ENCODE measurements around the gene SPAG9.

SPAG9 gene

GRCh38 chr17:50989149-50989548, 131.5 kb downstream of the SPAG9 start:
- DNase-seq (ENCODE audit: low spot score): no peak

- no peak for DNase-seq (ENCODE audit: low spot score)
Observed at GRCh38 chr17:50988427-50988826, 132.2 kb downstream of the SPAG9 start.

- DNase-seq (ENCODE audit: low spot score): no peak
Observed at GRCh38 chr17:50986989-50987660, 133.5 kb downstream of the SPAG9 start.

GRCh38 chr17:50981279-50981678, 139.4 kb downstream of the SPAG9 start:
- no peak for DNase-seq (ENCODE audit: low spot score)

- DNase-seq (ENCODE audit: low spot score): no peak
Observed at GRCh38 chr17:50979524-50979927, 141.1 kb downstream of the SPAG9 start.

GRCh38 chr17:50977487-50978159, 143.0 kb downstream of the SPAG9 start:
- DNase-seq (ENCODE audit: low spot score): no peak

- no peak for DNase-seq (ENCODE audit: low spot score)
Observed at GRCh38 chr17:50976951-50977472, 143.7 kb downstream of the SPAG9 start.

- no peak for DNase-seq (ENCODE audit: low spot score)
Observed at GRCh38 chr17:50973557-50974494, 146.8 kb downstream of the SPAG9 start.

GRCh38 chr17:50972577-50972976, 148.1 kb downstream of the SPAG9 start:
- DNase-seq (ENCODE audit: low spot score): no peak

GRCh38 chr17:50967795-50968194, 152.9 kb downstream of the SPAG9 start:
- no peak for DNase-seq (ENCODE audit: low spot score)

GRCh38 chr17:50966163-50966666, 154.5 kb downstream of the SPAG9 start:
- no peak for DNase-seq (ENCODE audit: low spot score)

GRCh38 chr17:50963139-50963538, 157.5 kb downstream of the SPAG9 start:
- DNase-seq (ENCODE audit: low spot score): no peak

- peak; percentile 48 for DNase-seq (ENCODE audit: low spot score)
Observed at GRCh38 chr17:50961282-50962220, 159.1 kb downstream of the SPAG9 start.

GRCh38 chr17:50959341-50959740, 161.3 kb downstream of the SPAG9 start:
- no peak for DNase-seq (ENCODE audit: low spot score)

GRCh38 chr17:50957600-50958575, 162.8 kb downstream of the SPAG9 start:
- no peak for DNase-seq (ENCODE audit: low spot score)

- peak; percentile 56 for DNase-seq (ENCODE audit: low spot score)
Observed at GRCh38 chr17:50956750-50957523, 163.7 kb downstream of the SPAG9 start.

GRCh38 chr17:50956409-50956749, 164.3 kb downstream of the SPAG9 start:
- no peak for DNase-seq (ENCODE audit: low spot score)

- no peak for DNase-seq (ENCODE audit: low spot score)
Observed at GRCh38 chr17:50955667-50956120, 165.0 kb downstream of the SPAG9 start.

- no peak for DNase-seq (ENCODE audit: low spot score)
Observed at GRCh38 chr17:50955160-50955559, 165.5 kb downstream of the SPAG9 start.
